Measurements from ENCODE around the gene PHF14.

DNA sequence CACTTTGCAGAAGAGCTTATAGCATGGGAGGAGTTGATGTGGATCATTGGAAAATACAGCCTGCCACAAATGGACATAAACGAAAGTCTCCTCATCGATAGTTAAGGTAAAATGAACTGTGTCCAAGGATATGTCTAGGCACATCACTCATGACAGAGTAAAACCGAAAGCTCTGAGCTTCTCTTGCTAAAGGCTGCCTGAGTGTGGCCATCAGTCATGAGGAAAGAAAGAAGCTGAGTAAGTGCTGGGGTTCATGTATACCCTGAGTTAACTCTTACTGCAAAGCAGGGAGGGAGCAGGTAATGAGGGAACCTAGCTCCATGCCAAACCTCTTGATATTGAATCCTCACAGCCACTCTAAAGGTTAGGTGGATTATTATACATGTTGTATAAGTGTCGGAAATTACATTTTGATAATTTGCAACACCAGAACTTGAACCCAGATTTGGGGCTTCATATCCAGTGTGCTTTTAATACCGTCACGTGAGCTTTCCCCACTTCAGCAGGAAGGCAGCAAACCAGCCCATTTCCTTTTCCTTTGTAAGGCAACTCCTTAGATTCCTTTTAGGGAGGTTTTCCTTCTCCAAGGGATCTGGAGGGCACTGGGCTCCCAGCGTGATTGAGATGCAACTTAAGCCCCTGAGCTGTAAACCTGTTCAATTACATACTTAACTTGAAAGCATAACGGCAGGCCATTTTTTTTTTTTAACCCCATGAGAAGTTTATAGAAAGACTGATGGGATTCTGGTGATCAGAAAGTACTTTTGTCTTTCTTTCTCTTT is 215.0 kb downstream of the PHF14 start:
- TF ChIP-seq, protein P1, sequence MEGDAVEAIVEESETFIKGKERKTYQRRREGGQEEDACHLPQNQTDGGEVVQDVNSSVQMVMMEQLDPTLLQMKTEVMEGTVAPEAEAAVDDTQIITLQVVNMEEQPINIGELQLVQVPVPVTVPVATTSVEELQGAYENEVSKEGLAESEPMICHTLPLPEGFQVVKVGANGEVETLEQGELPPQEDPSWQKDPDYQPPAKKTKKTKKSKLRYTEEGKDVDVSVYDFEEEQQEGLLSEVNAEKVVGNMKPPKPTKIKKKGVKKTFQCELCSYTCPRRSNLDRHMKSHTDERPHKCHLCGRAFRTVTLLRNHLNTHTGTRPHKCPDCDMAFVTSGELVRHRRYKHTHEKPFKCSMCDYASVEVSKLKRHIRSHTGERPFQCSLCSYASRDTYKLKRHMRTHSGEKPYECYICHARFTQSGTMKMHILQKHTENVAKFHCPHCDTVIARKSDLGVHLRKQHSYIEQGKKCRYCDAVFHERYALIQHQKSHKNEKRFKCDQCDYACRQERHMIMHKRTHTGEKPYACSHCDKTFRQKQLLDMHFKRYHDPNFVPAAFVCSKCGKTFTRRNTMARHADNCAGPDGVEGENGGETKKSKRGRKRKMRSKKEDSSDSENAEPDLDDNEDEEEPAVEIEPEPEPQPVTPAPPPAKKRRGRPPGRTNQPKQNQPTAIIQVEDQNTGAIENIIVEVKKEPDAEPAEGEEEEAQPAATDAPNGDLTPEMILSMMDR (IDR thresholded peaks at IDR 0.05; ENCODE audit: low read length) = no peak
- TF ChIP-seq EZH2phosphoT487 (IDR thresholded peaks at IDR 0.05; ENCODE audit: low read length) = no peak

All from MM.1S (cell line).